Breast epithelium (tissue), 4 donors: ENCODE measurements around the gene RPS3A. TPM values are rescaled to one million over a fixed set of nuclear protein-coding genes. Genes with fewer than 3 reads are reported as not detected.
A peak's percentile ranks its signal among the peaks of the same experiment; 100 is the strongest.

Source experiments
- DNase-seq, 2 donors: peaks; one replicate each; pipeline ENCODE4 v3.0.0-alpha.2; 2019; ENCODE audit warnings: low spot score in 2 of 2
- H3K27ac ChIP-seq, 2 donors: fragments of 200-600 bp; sonication (generic) in 1 of 2; one replicate each; pipeline ENCODE4 v1.5.1; 2016 to 2019; ENCODE audit warnings: mild to moderate bottlenecking in 1 of 2
- H3K27me3 ChIP-seq, 2 donors: fragments of 200-600 bp; sonication (generic) in 1 of 2; one replicate each; pipeline versions ENCODE4 v1.5.1 to v1.6.0; 2017 to 2019; ENCODE audit warnings: control low read depth in 1 of 2, mild to moderate bottlenecking in 1 of 2
- H3K36me3 ChIP-seq: fragments of 200-600 bp; one replicate; pipeline ENCODE4 v1.5.1; 2019
- H3K4me1 ChIP-seq, 2 donors: fragments of 200-600 bp; sonication (generic); one replicate each; pipeline ENCODE4 v1.5.1; 2016 to 2019; ENCODE audit warnings: control low read depth in 1 of 2
- H3K4me3 ChIP-seq, 3 donors: fragments of 200-600 bp; sonication (generic); 1 replicate in 2 of 3; 2 replicates in 1 of 3; pipeline ENCODE4 v1.5.1; 2016 to 2019; ENCODE audit warnings: mild to moderate bottlenecking in 3 of 3, moderate library complexity in 2 of 3
- H3K9me3 ChIP-seq, 2 donors: fragments of 200-600 bp; sonication (generic) in 1 of 2; one replicate each; pipeline ENCODE4 v1.5.1; 2016 to 2019; ENCODE audit warnings: control low read depth in 1 of 2
- CTCF ChIP-seq, 3 donors: fragments of 450-650 bp; IDR thresholded peaks; one replicate each; pipeline ENCODE4 v1.5.1; 2016 to 2017; ENCODE audit warnings: antibody characterized with exemption in 3 of 3, mild to moderate bottlenecking in 3 of 3, moderate library complexity in 3 of 3
- POLR2A ChIP-seq: fragments of 450-650 bp; IDR thresholded peaks from one replicate; pipeline ENCODE4 v1.6.1; 2016; ENCODE audit warnings: antibody characterized with exemption, mild to moderate bottlenecking, moderate library complexity
- POLR2AphosphoS5 ChIP-seq, 3 donors: sonication (generic); formaldehyde crosslinking; IDR thresholded peaks; one replicate each; pipeline ENCODE4 v1.6.1; 2017; ENCODE audit warnings: antibody characterized with exemption in 3 of 3
- intact Hi-C: fragments of 100-400 bp; cut with DNase I; formaldehyde crosslinking; loops from one replicate; pipeline ENCODE4 v1.15.1; 2023; ENCODE audit warnings: low total_unique reads
- total RNA-seq, 3 donors: library from RNA; depleted of rRNA; stranded (reverse); fragments of >200 nt; gene quantifications; one replicate each; pipeline ENCODE4 v1.1.0, GENCODE V29; 2016

RPS3A gene
- total RNA-seq, 3 donors from 2014 or later = 3,228 to 5,074 (median 4,710) TPM

GRCh38 chr4:151094290-151094751 is 5.1 kb upstream of the RPS3A start:
- Histone ChIP-seq H3K36me3 (no peaks in the 10 kb centered on the region), H3K4me3 (no peak overlapping the region), H3K9me3 (no peaks in the 10 kb centered on the region), H3K27me3 (no peaks in the 10 kb centered on the region), H3K27ac (no peak overlapping the region), H3K4me1 (no peaks in the 10 kb centered on the region)
- intact Hi-C loops = loop anchor here (10.0 kb wide), 1 partner anchor 80 kb away; the partner anchor contains the start of gene LRBA
- TF ChIP-seq POLR2A (no peak), POLR2AphosphoS5 (IDR thresholded peaks at IDR 0.05) (no peak), CTCF (IDR thresholded peaks at IDR 0.05) (no peak)
- DNase-seq = no peak

- no peaks in the 10 kb centered on the region for H3K4me1 ChIP-seq
- H3K27me3 ChIP-seq = no peaks in the 10 kb centered on the region
- TF ChIP-seq POLR2A = no peak
- no peak for TF ChIP-seq CTCF (IDR thresholded peaks at IDR 0.05)
- no peak overlapping the region for H3K4me3 ChIP-seq
- H3K36me3 ChIP-seq = no peaks in the 10 kb centered on the region
- H3K9me3 ChIP-seq = no peaks in the 10 kb centered on the region
- no peak overlapping the region for H3K27ac ChIP-seq
- DNase-seq = no peak
- intact Hi-C loops = loop anchor here (5.0 to 10.0 kb wide), 2 partner anchors 80 to 853 kb away; partner anchors contain the start of gene LRBA
These were observed 4.3 kb upstream of the RPS3A start for GRCh38 chr4:151095142-151095541.

- Histone ChIP-seq H3K36me3 (no peaks in the 10 kb centered on the region), H3K27ac (no peak overlapping the region), H3K27me3 (no peaks in the 10 kb centered on the region), H3K4me3 (no peak overlapping the region), H3K4me1 (peaks cover 0 to 11% of the 10 kb centered on the region in 2 donors), H3K9me3 (no peaks in the 10 kb centered on the region)
- no peak for TF ChIP-seq CTCF (IDR thresholded peaks at IDR 0.05)
- TF ChIP-seq POLR2A = no peak
- TF ChIP-seq POLR2AphosphoS5 (IDR thresholded peaks at IDR 0.05) = no peak
- no peak for DNase-seq
- intact Hi-C loops = loop anchor here (5.0 to 10.0 kb wide), 2 partner anchors 83 to 855 kb away; partner anchors contain the start of gene LRBA
These were observed 1.7 kb upstream of the RPS3A start for GRCh38 chr4:151097759-151098158.

- H3K9me3 ChIP-seq = no peaks in the 10 kb centered on the region
- H3K27me3 ChIP-seq = no peaks in the 10 kb centered on the region
- H3K4me1 ChIP-seq = peaks cover 0 to 11% of the 10 kb centered on the region in 2 donors
- peak overlapping the region; percentile 82 to 88 (median 84) for H3K4me3 ChIP-seq
- H3K36me3 ChIP-seq = peaks cover 5% of the 10 kb centered on the region
- TF ChIP-seq CTCF (IDR thresholded peaks at IDR 0.05) = no peak
- TF ChIP-seq POLR2AphosphoS5 (IDR thresholded peaks at IDR 0.05) = no peak
- no peak for TF ChIP-seq POLR2A
- intact Hi-C loops = loop anchor here (5.0 to 10.0 kb wide), 2 partner anchors 84 to 857 kb away; partner anchors contain the start of gene LRBA
- no peak for DNase-seq
- peak overlapping the region; percentile 97 to 99 for H3K27ac ChIP-seq
These were observed 524 bp upstream of the RPS3A start for GRCh38 chr4:151098979-151099228.

GRCh38 chr4:151099976-151100417 is 569 bp downstream of the RPS3A start:
- TF ChIP-seq CTCF (IDR thresholded peaks at IDR 0.05) = no peak
- no peak for TF ChIP-seq POLR2A
- TF ChIP-seq POLR2AphosphoS5 (IDR thresholded peaks at IDR 0.05) = no peak
- DNase-seq = no peak
- Histone ChIP-seq H3K4me1 (peaks cover 0 to 11% of the 10 kb centered on the region in 2 donors), H3K27me3 (no peaks in the 10 kb centered on the region), H3K36me3 (peaks cover 7% of the 10 kb centered on the region), H3K4me3 (peak overlapping the region; percentile 82 to 88 (median 84)), H3K27ac (peak overlapping the region; percentile 97 to 99), H3K9me3 (no peaks in the 10 kb centered on the region)
- intact Hi-C loops = loop anchor here (5.0 to 10.0 kb wide), 2 partner anchors 85 to 858 kb away; partner anchors contain the start of gene LRBA
